ENCODE results near the gene TNK1.

Gene TNK1

DNA sequence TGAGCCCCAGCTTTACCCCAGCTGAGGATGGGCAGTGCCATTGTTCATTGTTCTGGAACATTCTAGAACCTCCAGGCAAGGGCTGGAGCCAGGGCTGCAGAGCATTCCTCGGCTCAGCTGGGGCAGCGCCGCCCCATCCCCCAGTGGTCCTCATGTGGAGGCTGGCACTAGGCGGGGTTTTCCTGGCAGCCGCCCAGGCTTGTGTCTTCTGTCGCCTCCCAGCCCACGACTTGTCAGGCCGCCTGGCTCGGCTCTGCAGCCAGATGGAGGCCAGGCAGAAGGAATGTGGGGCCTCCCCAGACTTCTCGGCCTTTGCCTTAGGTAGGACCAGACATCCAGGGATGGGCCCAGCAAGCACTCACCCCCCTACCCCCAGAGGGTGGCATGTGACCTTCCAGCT, 25.8 kb upstream of the TNK1 start, which contains the start of gene TMEM95:
Gene TMEM95 (plus strand): TSS at position 104 of the 400 bp plus-strand sequence. CDS start 49 bp downstream, at position 153.
- Mint-ChIP-seq H3K36me3 (ENCODE audit: low read depth) (no peaks in the 10 kb centered on the region), H3K4me1 (peaks cover 23% of the 10 kb centered on the region), H3K4me3 (peak within 1 kb of the TSS; percentile 89 to 94 (median 93)), H3K27ac (peak within 1 kb of the TSS; percentile 70 to 95 (median 75)), H3K9me3 (no peaks in the 10 kb centered on the region), H3K27me3 (ENCODE audit: low read depth) (peaks cover 6% of the 10 kb centered on the region)
- TF ChIP-seq, protein P1, sequence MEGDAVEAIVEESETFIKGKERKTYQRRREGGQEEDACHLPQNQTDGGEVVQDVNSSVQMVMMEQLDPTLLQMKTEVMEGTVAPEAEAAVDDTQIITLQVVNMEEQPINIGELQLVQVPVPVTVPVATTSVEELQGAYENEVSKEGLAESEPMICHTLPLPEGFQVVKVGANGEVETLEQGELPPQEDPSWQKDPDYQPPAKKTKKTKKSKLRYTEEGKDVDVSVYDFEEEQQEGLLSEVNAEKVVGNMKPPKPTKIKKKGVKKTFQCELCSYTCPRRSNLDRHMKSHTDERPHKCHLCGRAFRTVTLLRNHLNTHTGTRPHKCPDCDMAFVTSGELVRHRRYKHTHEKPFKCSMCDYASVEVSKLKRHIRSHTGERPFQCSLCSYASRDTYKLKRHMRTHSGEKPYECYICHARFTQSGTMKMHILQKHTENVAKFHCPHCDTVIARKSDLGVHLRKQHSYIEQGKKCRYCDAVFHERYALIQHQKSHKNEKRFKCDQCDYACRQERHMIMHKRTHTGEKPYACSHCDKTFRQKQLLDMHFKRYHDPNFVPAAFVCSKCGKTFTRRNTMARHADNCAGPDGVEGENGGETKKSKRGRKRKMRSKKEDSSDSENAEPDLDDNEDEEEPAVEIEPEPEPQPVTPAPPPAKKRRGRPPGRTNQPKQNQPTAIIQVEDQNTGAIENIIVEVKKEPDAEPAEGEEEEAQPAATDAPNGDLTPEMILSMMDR (IDR thresholded peaks at IDR 0.05; ENCODE audit: unreplicated experiment in 3 of 3) = no peak

DNA sequence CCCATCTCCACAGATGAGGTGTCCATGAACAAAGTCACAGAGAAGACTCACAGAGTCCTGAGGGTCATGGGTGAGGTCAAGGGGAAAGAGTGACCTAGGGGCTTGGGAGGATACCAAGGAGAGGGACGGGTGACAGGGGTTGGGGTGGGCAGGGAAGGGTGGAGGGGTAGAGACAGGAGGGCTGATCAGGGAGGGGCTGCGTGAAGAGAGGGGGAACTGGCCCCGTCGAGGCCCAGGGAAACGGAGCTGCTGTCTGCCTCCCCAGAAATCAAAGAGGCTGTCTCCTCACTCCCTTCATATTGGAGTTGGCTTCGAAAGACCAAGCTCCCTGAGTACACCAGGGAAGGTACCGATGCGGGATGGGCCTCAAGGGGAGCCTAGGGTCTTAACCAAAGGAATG, 25.3 kb upstream of the TNK1 start:
- Mint-ChIP-seq H3K27me3 (ENCODE audit: low read depth) (peaks cover 6% of the 10 kb centered on the region), H3K36me3 (ENCODE audit: low read depth) (no peaks in the 10 kb centered on the region), H3K9me3 (no peaks in the 10 kb centered on the region), H3K27ac (no peak overlapping the region), H3K4me1 (peaks cover 21% of the 10 kb centered on the region), H3K4me3 (peak overlapping the region in 1 of 3 experiments; percentile 36)
- TF ChIP-seq, protein P1 (IDR thresholded peaks at IDR 0.05; ENCODE audit: unreplicated experiment in 3 of 3) = no peak

DNA sequence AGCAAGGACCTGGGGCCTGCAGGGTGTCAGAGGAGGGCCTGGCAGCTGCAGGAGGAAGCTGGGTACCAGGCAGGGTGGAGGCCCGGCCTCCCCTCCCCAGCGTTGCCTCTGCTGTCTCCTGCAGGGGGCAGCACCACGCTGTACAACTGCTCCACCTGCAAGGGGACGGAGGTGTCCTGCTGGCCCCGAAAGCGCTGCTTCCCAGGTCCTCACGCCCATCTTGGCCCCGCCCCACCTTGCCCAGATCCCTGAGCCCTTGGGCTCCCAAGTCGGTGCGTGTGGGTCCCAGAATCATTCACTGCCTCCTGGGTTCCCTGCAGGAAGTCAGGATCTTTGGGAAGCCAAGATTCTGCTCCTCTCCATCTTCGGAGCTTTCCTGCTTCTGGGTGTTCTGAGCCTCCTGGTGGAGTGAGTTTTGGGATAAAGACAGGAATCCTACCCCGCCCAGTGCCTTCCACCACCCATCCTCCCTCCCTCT, 24.8 kb upstream of the TNK1 start:
- H3K4me1 Mint-ChIP-seq = peaks cover 21% of the 10 kb centered on the region
- no peak overlapping the region for H3K4me3 Mint-ChIP-seq
- no peak overlapping the region for H3K27ac Mint-ChIP-seq
- TF ChIP-seq, protein P1 (IDR thresholded peaks at IDR 0.05; ENCODE audit: unreplicated experiment in 3 of 3) = peak; percentile 80 to 86 (median 84)
- peaks cover 6% of the 10 kb centered on the region for H3K27me3 Mint-ChIP-seq (ENCODE audit: low read depth)
- H3K9me3 Mint-ChIP-seq = no peaks in the 10 kb centered on the region
- H3K36me3 Mint-ChIP-seq (ENCODE audit: low read depth) = no peaks in the 10 kb centered on the region

DNA sequence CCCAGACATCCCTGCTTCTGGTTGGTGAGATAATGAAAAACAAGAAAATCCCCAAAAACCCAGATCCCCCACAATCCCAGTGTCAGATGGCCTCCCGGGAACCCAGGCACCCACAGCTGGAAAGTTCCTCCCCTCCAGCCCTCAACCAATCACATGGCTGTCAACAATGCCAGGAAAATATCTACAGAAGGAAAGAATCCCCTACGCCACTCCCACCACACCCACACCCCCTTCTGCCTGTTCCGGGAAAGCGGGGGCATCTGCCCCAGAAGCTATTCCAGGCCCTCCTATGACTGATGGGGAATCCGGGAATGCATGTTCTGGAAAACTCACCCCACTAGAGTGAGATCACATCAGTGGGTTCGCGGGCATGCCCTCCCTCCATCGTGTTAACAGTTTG, 24.1 kb upstream of the TNK1 start:
- TF ChIP-seq, protein P1 (IDR thresholded peaks at IDR 0.05; ENCODE audit: unreplicated experiment in 3 of 3) = no peak
- peaks cover 21% of the 10 kb centered on the region for H3K4me1 Mint-ChIP-seq
- peaks cover 8% of the 10 kb centered on the region for H3K27me3 Mint-ChIP-seq (ENCODE audit: low read depth)
- H3K9me3 Mint-ChIP-seq = no peaks in the 10 kb centered on the region
- H3K27ac Mint-ChIP-seq = no peak overlapping the region
- H3K36me3 Mint-ChIP-seq (ENCODE audit: low read depth) = no peaks in the 10 kb centered on the region
- H3K4me3 Mint-ChIP-seq = no peak overlapping the region

DNA sequence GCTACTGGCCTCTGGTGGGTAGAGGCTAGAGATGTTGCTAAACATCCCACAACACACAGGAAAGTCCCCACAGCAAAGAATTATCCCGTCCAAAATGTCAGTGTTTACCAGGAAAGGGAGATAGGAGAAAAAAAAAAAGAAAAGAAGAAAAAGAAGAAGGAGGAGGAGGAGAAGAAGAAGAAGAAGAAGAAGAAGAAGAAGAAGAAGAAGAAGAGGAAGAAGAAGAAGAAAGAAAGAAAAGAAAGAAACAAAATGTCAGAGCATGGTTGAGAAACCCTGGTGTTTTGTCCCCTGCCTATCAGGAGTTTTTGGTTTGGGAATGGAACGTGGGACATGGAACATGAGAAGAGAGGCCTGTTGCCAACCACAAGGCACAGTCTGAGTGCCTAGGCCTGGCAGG, 23.5 kb upstream of the TNK1 start:
- H3K36me3 Mint-ChIP-seq (ENCODE audit: low read depth) = no peaks in the 10 kb centered on the region
- H3K9me3 Mint-ChIP-seq = no peaks in the 10 kb centered on the region
- peaks cover 13% of the 10 kb centered on the region for H3K27me3 Mint-ChIP-seq (ENCODE audit: low read depth)
- TF ChIP-seq, protein P1 (IDR thresholded peaks at IDR 0.05; ENCODE audit: unreplicated experiment in 3 of 3) = no peak
- H3K4me1 Mint-ChIP-seq = peaks cover 20% of the 10 kb centered on the region
- H3K4me3 Mint-ChIP-seq = no peak overlapping the region
- no peak overlapping the region for H3K27ac Mint-ChIP-seq

DNA sequence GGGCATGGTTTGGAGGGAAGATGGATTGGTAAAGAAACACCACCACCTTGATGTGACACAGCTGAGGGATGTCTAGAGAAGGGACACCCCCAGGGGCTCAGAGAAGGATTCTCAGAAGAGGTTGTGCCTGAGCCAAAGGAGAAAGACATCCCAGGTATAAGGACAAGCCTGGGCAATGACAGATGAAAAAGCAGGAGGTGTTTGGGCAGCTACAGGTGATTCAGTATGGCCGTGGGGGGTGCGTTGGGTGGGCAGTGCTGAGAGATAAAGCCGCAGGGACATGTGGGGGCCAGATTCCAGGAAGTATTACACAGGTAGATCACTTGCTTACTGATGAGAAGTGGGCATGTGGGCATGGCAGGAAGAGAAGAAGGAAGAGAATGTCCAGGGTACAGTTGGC, 19.0 kb upstream of the TNK1 start:
- Mint-ChIP-seq H3K36me3 (ENCODE audit: low read depth) (no peaks in the 10 kb centered on the region), H3K27ac (no peak overlapping the region), H3K4me1 (no peaks in the 10 kb centered on the region), H3K4me3 (no peak overlapping the region), H3K9me3 (no peaks in the 10 kb centered on the region), H3K27me3 (ENCODE audit: low read depth) (peaks cover 13% of the 10 kb centered on the region)
- TF ChIP-seq, protein P1 (IDR thresholded peaks at IDR 0.05; ENCODE audit: unreplicated experiment in 3 of 3) = no peak
